Measurements from ENCODE around the gene ADAMTS16. TPM values are rescaled to one million over a fixed set of nuclear protein-coding genes. Genes with fewer than 3 reads are reported as not detected.

ADAMTS16 gene
- total and polyA plus RNA-seq, 11 donors: 0.05 to 4.7 (median 0.16) TPM; not detected in 8

DNA sequence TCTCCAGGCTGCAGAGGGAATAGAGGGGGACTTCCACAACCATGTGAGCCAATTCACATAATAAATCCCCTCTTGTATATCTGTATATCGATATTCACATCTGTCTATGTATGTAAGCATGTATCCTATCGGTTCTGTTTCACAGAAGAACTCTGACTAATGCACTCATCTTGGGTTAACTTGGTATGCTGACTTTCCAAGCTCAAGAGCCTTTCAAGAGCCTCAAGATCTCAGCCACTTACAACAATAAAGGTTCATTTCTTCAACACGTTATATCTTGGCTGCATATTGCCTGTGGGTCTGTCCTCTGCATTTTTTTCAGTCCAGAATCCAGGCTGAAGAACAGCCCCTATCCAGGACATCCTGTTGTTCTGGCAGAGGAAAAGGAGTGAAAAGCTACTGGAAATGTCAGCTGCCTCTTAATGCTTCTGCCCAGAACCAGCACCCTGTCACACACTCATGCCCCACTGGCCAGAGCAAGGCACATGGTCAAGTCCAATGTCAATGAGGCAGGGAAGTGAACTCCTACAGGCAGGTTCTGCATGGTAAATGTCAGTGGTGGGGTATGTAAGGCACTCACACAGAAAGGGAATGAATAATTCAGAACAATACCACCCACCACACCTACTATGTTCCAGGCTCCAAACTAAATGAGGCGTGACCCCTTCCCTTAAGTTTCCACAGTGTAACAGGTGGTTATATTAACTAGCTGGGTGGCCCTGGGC lies 190.8 kb downstream of the ADAMTS16 start:
- H3K9me3 ChIP-seq: no peaks in the 10 kb centered on the region
- intact Hi-C loops (cut with DNase I): no loop called here
- no peak for ATAC-seq
- H3K27ac ChIP-seq: no peak overlapping the region
- no peak overlapping the region for H3K4me3 ChIP-seq
- H3K27me3 ChIP-seq: no peaks in the 10 kb centered on the region
- TF ChIP-seq, protein P1, sequence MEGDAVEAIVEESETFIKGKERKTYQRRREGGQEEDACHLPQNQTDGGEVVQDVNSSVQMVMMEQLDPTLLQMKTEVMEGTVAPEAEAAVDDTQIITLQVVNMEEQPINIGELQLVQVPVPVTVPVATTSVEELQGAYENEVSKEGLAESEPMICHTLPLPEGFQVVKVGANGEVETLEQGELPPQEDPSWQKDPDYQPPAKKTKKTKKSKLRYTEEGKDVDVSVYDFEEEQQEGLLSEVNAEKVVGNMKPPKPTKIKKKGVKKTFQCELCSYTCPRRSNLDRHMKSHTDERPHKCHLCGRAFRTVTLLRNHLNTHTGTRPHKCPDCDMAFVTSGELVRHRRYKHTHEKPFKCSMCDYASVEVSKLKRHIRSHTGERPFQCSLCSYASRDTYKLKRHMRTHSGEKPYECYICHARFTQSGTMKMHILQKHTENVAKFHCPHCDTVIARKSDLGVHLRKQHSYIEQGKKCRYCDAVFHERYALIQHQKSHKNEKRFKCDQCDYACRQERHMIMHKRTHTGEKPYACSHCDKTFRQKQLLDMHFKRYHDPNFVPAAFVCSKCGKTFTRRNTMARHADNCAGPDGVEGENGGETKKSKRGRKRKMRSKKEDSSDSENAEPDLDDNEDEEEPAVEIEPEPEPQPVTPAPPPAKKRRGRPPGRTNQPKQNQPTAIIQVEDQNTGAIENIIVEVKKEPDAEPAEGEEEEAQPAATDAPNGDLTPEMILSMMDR (IDR thresholded peaks at IDR 0.05): no peak
- no peak for TF ChIP-seq POLR2A (IDR thresholded peaks at IDR 0.05)
- no peak for DNase-seq
- WGBS, 4 donors: 69 to 79% (median 76%) methylated on average over 4 of the region's 4 CpGs
- H3K4me1 ChIP-seq: peaks cover 0 to 1% (median 0%) of the 10 kb centered on the region in 12 donors
- H3K36me3 ChIP-seq: no peaks in the 10 kb centered on the region

DNA sequence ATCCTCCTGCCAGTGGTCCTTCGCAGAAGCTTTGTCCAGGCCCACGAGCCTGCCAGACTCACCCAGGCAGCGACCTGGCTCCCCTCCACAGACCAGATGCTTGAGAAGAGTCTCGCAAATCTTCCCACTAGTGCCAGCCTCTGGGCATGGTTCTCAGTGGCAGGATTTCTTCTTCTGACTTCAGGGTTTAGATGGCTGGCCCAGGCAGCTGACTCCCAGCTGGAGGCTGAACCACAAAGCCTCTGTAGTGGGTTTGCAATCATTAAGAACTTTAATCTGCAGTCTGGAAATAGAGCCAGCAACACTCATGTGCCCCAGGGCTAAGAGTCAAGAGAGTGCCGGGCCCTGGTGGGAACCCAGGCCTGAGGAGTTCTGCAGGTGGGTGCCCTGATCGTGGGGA lies 191.7 kb downstream of the ADAMTS16 start:
- Histone ChIP-seq H3K36me3 (no peaks in the 10 kb centered on the region), H3K4me3 (no peak overlapping the region), H3K27me3 (no peaks in the 10 kb centered on the region), H3K4me1 (peaks cover 0 to 3% (median 0%) of the 10 kb centered on the region in 12 donors), H3K27ac (no peak overlapping the region), H3K9me3 (no peaks in the 10 kb centered on the region)
- ATAC-seq (no peak), DNase-seq (no peak)
- TF ChIP-seq POLR2A (IDR thresholded peaks at IDR 0.05): no peak
- TF ChIP-seq, protein P1 (IDR thresholded peaks at IDR 0.05): no peak
- intact Hi-C loops (cut with DNase I): no loop called here
- WGBS, 4 donors: 85 to 90% (median 87%) methylated on average over 5 to 6 of the region's 6 CpGs

DNA sequence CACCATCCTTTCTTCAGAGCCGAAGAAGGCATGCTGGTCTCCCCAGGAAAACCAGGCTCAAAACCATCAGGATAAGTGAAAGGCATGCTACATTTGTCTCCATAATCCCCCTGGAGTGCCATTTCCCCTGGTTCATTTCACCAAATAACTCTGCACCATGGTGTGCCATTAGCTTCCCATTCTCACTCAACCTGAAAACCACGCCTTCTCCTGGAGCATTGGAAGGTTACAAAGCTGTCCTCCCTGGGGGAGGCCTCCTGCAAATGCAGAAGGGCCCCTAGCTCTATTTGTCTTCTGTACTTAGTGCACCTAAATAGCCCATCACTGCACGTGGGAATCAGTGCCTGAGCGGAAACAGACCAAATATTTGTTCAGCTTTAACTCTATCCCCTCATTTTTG lies 192.2 kb downstream of the ADAMTS16 start:
- Histone ChIP-seq H3K9me3 (no peaks in the 10 kb centered on the region), H3K27me3 (no peaks in the 10 kb centered on the region), H3K4me3 (no peak overlapping the region), H3K36me3 (no peaks in the 10 kb centered on the region), H3K27ac (no peak overlapping the region), H3K4me1 (peaks cover 0 to 3% (median 0%) of the 10 kb centered on the region in 12 donors)
- WGBS, 4 donors: 81 to 84% (median 83%) methylated on average over 3 to 4 of the region's 4 CpGs
- DNase-seq: no peak
- no peak for ATAC-seq
- TF ChIP-seq, protein P1 (IDR thresholded peaks at IDR 0.05): no peak
- no peak for TF ChIP-seq POLR2A (IDR thresholded peaks at IDR 0.05)
- intact Hi-C loops (cut with DNase I): no loop called here

DNA sequence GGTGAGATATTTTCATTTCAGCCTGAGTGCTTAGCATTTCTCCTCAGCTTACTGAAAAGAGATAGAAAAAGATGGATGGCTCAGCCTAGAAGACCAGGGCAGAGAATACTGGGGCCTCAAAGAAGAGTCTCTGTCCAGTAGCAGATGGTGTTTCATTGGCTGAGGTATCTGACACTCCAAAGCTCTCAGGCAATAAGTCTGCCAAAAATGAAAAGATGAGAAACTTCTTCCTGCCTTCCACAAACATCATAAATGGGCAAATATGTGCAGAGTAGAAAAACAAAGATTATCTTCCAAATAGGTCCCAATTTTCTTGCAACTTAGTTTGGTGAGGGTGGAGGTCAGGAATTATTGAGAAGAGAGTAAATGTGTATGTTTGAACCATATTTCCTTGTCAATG lies 195.0 kb downstream of the ADAMTS16 start:
- no peak for ATAC-seq
- H3K27me3 ChIP-seq: no peaks in the 10 kb centered on the region
- H3K4me3 ChIP-seq: no peak overlapping the region
- H3K9me3 ChIP-seq: no peaks in the 10 kb centered on the region
- DNase-seq: no peak
- no peak overlapping the region for H3K27ac ChIP-seq
- H3K4me1 ChIP-seq: peaks cover 0 to 5% (median 0%) of the 10 kb centered on the region in 12 donors
- no peak for TF ChIP-seq POLR2A (IDR thresholded peaks at IDR 0.05)
- TF ChIP-seq, protein P1 (IDR thresholded peaks at IDR 0.05): no peak
- no peaks in the 10 kb centered on the region for H3K36me3 ChIP-seq
- intact Hi-C loops (cut with DNase I): no loop called here
